GM06990 (cell line): ENCODE results near the gene TVP23A.

Source experiments
- DNase-seq: peaks from one replicate; pipeline ENCODE4 v3.0.0-alpha.2; 2011; ENCODE audit not compliant: insufficient read length; ENCODE audit errors: extremely low read depth
- H3K27me3 ChIP-seq: replicated peaks from 2 replicates; pipeline ENCODE4 v1.6.0; 2011; ENCODE audit warnings: low read length; ENCODE audit not compliant: control insufficient read depth, insufficient read depth
- H3K36me3 ChIP-seq: 2 replicates; pipeline ENCODE4 v1.5.1; 2011; ENCODE audit warnings: low read length; ENCODE audit not compliant: control insufficient read depth, insufficient read depth
- H3K4me3 ChIP-seq: replicated peaks from 2 replicates; pipeline ENCODE4 v1.5.1; 2011; ENCODE audit warnings: low read depth, mild to moderate bottlenecking, control low read depth, low read length
- TF ChIP-seq, protein P1 (sequence below): IDR thresholded peaks from 2 replicates; pipeline ENCODE4 v1.5.1; 2011; ENCODE audit warnings: low read length, control low read depth, mild to moderate bottlenecking, inconsistent platforms; ENCODE audit not compliant: insufficient read depth, poor library complexity, severe bottlenecking

The TVP23A gene

DNA sequence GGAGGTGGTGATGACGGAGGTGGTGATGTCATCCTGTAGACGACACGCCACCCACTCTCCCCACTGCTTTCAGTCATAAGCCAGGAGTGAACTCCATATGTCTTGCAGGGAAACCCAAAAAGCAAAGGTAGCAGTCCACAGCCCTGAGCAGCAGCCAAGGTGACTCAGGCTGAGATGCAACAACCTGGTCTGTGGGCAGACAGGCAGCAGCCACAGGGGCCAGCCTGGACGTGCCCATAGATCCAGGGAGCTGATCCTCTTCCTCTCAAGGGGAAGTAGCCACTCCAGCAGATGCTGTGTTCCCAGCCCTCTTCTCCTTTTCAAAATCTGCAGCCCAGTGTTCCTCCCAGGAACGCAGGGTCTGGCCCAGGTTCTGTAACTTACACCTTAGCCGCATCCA lies 41.1 kb upstream of the TVP23A start:
- H3K27me3 ChIP-seq, result no peaks in the 10 kb centered on the region
- no peak for DNase-seq
- H3K4me3 ChIP-seq, result no peak overlapping the region
- TF ChIP-seq, protein P1, sequence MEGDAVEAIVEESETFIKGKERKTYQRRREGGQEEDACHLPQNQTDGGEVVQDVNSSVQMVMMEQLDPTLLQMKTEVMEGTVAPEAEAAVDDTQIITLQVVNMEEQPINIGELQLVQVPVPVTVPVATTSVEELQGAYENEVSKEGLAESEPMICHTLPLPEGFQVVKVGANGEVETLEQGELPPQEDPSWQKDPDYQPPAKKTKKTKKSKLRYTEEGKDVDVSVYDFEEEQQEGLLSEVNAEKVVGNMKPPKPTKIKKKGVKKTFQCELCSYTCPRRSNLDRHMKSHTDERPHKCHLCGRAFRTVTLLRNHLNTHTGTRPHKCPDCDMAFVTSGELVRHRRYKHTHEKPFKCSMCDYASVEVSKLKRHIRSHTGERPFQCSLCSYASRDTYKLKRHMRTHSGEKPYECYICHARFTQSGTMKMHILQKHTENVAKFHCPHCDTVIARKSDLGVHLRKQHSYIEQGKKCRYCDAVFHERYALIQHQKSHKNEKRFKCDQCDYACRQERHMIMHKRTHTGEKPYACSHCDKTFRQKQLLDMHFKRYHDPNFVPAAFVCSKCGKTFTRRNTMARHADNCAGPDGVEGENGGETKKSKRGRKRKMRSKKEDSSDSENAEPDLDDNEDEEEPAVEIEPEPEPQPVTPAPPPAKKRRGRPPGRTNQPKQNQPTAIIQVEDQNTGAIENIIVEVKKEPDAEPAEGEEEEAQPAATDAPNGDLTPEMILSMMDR, result no peak
- H3K36me3 ChIP-seq, result no peaks in the 10 kb centered on the region

DNA sequence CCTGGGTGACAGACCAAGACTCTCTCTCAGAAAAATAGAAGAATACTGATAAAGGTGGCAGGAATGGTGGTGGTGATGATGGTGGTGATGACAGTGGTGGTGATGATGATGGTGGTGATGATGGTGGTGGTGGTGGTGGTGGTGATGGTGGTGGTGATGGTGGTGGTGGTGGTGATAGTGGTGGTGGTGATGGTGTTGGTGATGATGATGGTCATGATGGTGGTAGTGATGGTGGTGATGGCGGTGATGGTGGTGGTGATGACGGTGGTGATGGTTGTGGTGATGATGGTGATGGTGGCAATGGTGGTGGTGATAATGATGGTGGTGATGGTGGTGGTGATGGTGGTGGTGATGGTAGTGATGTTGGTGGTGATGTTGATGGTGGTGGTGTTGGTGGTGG lies 40.4 kb upstream of the TVP23A start:
- no peak overlapping the region for H3K4me3 ChIP-seq
- no peak for DNase-seq

DNA sequence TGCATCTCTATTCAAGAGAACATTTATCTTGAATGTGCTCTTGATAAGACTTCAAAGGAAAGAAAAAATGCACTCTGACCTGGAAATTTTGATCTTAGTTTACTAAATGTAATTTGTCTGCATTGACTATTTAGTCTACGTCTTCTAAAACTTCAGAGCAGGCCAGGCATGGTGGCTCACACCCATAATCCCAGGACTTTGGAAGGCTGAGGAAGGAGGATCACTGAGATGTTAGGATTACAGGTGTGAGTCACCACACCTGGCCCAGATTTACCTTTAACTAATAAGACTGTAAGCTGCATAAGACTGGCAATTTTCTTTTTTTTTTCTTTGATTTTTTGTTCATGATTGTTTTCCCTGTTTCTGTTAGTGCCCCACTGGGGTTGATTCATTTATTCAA lies 39.6 kb upstream of the TVP23A start:
- TF ChIP-seq, protein P1, result no peak
- H3K4me3 ChIP-seq, result no peak overlapping the region
- no peaks in the 10 kb centered on the region for H3K27me3 ChIP-seq
- no peak for DNase-seq
- H3K36me3 ChIP-seq, result no peaks in the 10 kb centered on the region

More for the DNA sequence above, 40.4 kb upstream of the TVP23A start:
- Histone ChIP-seq H3K36me3 (no peaks in the 10 kb centered on the region), H3K27me3 (no peaks in the 10 kb centered on the region)
- TF ChIP-seq, protein P1, result no peak

DNA sequence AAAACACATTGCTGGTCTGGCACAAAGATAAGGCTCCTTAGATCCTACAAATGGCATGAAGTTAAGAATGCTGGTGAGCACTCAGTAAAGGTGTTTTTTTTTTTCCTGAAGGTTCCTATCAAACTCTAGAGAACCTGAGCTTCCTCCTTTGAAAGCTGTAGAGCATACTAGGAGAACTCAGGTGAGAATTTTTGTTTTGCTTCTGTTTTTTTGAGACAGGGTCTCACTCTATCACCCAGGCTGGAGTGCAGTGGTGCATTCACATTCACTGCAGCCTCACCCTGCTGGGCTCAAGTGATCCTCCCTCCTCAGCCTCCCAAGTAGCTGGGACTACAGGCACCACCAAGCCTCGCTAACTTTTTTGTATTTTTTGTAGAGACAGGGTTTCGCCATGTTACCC lies 37.4 kb upstream of the TVP23A start:
- DNase-seq, result no peak
- Histone ChIP-seq H3K36me3 (no peaks in the 10 kb centered on the region), H3K4me3 (no peak overlapping the region), H3K27me3 (no peaks in the 10 kb centered on the region)
- TF ChIP-seq, protein P1, result no peak

DNA sequence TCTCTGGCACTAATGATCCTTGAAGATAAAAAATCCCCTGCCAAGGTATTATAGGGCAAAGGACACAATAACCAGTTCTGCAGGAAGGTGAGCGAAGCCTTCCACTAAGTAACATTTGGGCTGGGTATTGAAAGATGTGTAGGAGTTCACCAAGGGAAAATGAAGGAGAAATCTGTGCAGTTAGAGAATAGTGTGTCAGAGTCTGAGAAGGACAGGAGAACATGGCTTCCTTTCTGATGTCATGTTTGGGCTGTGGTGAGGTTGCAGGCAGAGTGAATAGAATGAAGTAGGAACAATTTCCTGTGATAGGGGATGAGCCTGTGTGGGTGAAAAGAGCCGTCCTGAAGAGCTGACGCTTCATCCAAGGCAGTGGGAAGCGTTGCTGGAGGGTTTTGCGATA lies 34.4 kb upstream of the TVP23A start:
- no peak overlapping the region for H3K4me3 ChIP-seq
- no peaks in the 10 kb centered on the region for H3K27me3 ChIP-seq
- TF ChIP-seq, protein P1, result no peak
- no peaks in the 10 kb centered on the region for H3K36me3 ChIP-seq
- no peak for DNase-seq

DNA sequence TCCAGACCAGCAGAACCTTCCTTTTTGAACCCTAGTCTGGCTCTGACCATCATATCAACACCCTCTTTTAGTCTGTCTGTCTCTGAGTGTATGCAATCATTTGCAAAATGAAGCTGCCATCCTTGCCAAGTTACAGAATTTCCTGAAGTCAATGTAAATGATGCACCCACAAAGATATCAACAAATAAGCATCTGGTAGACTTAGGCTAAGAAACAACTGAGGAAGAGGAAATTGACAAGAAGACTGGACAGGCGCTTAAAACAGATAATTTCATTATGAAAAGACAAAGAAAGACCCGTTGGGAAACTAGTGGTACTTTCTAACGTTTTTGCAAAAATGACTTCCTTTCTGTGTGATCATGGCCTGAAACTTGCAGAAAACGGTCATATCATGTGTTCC lies 33.7 kb upstream of the TVP23A start:
- no peak for DNase-seq
- Histone ChIP-seq H3K36me3 (no peaks in the 10 kb centered on the region), H3K4me3 (no peak overlapping the region), H3K27me3 (no peaks in the 10 kb centered on the region)
- TF ChIP-seq, protein P1, result no peak
